ENCODE results near the gene WDR82.

WDR82 gene

DNA sequence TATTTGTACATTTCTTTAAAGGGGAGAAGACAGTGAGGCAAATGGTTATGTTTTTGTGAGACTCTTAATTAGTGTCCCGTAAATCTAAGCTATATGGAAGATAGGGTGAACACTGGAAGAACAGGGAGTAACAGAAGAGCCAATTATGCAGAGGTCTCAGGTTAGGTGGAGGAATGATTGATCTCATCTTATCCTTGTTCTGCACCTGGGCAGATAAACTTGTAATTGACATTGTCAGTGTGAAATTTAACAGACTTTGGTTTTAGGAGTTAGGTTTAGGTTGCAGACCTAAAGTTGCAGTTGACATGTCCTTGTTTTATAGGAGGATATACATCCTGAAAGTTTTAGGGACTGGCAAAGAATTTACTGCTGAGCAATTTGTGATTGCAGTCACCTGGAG lies 36.4 kb downstream of the WDR82 start:
- TF ChIP-seq ISL1 (CRISPR knock-in tag; IDR thresholded peaks at IDR 0.05) (no peak), ESRRG (CRISPR knock-in tag; IDR thresholded peaks at IDR 0.05) (no peak)
- ATAC-seq, result no peak

DNA sequence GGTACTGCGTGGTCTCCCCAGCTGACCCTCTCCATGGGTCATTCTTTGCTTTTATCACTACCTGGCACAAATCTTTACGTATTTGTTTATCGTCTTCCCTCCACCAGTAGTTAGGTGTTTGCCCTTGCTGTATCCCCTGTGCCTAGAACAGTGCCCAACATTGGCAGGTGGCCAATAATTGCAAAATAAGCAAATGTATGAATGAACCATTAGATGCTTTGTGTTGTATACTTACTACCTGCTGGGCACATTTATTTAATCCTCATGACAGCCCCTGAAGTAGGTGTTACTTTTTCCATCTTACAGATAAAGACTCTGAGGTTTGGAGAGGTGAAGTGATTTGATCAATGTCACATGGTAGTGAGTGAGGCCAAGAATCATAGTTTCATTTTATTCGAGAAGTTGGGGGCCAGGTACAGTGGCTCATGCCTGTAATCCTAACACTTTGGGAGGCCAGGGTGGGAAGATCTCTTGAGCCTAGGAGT lies 37.5 kb downstream of the WDR82 start:
- TF ChIP-seq, protein P1, sequence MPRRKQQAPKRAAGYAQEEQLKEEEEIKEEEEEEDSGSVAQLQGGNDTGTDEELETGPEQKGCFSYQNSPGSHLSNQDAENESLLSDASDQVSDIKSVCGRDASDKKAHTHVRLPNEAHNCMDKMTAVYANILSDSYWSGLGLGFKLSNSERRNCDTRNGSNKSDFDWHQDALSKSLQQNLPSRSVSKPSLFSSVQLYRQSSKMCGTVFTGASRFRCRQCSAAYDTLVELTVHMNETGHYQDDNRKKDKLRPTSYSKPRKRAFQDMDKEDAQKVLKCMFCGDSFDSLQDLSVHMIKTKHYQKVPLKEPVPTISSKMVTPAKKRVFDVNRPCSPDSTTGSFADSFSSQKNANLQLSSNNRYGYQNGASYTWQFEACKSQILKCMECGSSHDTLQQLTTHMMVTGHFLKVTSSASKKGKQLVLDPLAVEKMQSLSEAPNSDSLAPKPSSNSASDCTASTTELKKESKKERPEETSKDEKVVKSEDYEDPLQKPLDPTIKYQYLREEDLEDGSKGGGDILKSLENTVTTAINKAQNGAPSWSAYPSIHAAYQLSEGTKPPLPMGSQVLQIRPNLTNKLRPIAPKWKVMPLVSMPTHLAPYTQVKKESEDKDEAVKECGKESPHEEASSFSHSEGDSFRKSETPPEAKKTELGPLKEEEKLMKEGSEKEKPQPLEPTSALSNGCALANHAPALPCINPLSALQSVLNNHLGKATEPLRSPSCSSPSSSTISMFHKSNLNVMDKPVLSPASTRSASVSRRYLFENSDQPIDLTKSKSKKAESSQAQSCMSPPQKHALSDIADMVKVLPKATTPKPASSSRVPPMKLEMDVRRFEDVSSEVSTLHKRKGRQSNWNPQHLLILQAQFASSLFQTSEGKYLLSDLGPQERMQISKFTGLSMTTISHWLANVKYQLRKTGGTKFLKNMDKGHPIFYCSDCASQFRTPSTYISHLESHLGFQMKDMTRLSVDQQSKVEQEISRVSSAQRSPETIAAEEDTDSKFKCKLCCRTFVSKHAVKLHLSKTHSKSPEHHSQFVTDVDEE (CRISPR knock-in tag; IDR thresholded peaks at IDR 0.05), result peak; percentile 46; the same call in 1 of the 2 replicates
- TF ChIP-seq, protein P2, sequence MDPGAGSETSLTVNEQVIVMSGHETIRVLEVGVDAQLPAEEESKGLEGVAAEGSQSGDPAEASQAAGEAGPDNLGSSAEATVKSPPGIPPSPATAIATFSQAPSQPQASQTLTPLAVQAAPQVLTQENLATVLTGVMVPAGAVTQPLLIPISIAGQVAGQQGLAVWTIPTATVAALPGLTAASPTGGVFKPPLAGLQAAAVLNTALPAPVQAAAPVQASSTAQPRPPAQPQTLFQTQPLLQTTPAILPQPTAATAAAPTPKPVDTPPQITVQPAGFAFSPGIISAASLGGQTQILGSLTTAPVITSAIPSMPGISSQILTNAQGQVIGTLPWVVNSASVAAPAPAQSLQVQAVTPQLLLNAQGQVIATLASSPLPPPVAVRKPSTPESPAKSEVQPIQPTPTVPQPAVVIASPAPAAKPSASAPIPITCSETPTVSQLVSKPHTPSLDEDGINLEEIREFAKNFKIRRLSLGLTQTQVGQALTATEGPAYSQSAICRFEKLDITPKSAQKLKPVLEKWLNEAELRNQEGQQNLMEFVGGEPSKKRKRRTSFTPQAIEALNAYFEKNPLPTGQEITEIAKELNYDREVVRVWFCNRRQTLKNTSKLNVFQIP (CRISPR knock-in tag; IDR thresholded peaks at IDR 0.05; ENCODE audit: borderline replicate concordance, low read depth), result no peak
- no peak for TF ChIP-seq OSR1 (CRISPR knock-in tag; IDR thresholded peaks at IDR 0.05)
- ATAC-seq, result no peak

DNA sequence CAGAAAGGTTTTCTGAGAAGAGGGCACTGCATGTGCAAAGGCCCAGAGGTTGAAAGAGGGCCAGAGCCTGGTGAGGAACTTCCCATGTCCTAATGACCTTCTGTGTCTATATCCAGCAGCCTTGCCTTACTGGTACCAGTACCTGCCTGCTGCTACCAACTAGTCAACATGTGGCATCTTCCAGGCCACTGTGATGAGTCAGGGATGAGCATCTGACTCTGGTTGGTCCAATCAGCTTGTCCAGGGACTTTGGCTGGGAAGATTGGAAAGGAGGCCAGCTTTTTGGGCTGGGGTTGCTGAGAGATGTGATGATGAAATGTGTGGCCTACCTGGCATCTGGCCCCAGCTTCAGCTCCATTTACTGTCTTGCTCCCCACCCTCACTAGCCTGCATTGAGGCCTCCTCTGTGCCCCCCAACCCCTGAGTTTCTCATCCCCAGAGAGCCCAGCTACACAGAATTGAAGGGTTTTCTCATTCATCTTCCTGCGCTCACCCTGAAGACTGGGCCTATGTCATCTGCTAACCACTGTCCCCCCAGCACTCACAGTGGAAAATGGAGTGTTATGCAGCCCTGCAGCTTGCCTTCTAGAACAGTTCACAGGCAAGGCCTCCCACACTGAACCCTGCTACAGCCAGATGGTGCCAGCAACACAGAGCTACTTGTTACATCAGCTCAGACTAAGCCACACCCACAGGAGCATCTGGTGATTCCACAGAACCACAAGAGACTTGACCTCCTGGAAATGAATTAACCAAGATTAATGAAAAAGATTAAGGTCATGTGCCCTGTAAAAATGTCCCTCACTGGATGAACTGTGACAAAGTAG lies 38.2 kb downstream of the WDR82 start:
- TF ChIP-seq TCF4 (CRISPR knock-in tag; IDR thresholded peaks at IDR 0.05; ENCODE audit: borderline replicate concordance) (peak; percentile 76), CSDC2 (CRISPR knock-in tag; IDR thresholded peaks at IDR 0.05) (no peak)
- ATAC-seq, result peak; percentile 24

DNA sequence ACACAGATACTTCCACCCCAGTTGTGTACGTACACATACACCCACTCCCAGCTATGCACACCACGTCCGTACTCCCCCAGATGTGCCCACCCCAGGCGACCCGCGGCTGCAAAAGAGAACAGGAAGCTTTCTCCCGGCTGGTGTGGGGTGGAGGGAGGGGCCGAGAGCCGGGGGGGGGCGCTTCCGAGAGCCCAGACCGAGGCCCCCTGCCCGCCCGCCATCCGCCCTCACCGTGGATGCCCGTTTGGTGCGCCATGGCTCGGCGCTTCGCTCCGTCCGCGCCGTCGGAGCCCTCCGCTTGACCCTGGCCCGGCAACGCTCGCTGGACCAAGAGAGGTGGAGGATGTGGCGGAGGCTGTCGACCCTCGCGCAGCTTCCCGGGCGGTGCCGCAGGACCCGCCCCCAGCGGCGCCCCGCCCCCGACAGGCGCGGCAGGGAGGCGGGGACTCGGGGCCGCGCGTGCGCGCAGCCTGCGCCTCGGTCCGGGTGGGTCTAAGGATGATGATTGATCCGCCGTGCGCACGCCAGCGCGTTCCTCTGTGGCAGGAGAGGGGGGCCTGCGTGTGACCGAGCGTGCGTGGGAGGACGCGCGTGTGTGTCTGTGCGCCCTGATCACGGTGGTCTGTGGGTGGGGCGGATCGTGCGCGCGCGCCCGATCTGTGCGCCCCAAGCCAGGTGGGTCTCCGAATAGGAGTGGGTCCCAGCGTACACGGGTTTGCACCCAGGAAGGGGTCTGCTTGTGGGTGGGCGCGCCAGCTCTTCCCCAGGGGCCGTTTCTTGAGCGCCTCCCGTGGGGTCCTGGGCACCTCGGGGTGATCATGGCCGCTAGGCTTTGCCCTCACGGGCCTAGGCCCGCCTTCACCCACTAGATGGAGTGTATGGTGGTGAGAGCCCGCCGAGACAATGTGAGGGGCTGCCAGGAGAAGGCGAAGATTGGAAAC lies 39.4 kb downstream of the WDR82 start, which contains the start of gene TWF2:
TWF2 (minus strand) TSS at position 398 of the 941 bp plus-strand sequence; CDS start at position 256, 142 bp downstream.
- ATAC-seq, result peak; percentile 78
- no peak for TF ChIP-seq SNAI2 (CRISPR knock-in tag; IDR thresholded peaks at IDR 0.05)
- no peak for TF ChIP-seq BACH2 (CRISPR knock-in tag; IDR thresholded peaks at IDR 0.05; ENCODE audit: borderline replicate concordance)
- TF ChIP-seq ARNTL (CRISPR knock-in tag; IDR thresholded peaks at IDR 0.05; ENCODE audit: borderline replicate concordance, low read depth), result no peak
- no peak for TF ChIP-seq ZFP30 (CRISPR knock-in tag; IDR thresholded peaks at IDR 0.05)
- TF ChIP-seq, protein P3, sequence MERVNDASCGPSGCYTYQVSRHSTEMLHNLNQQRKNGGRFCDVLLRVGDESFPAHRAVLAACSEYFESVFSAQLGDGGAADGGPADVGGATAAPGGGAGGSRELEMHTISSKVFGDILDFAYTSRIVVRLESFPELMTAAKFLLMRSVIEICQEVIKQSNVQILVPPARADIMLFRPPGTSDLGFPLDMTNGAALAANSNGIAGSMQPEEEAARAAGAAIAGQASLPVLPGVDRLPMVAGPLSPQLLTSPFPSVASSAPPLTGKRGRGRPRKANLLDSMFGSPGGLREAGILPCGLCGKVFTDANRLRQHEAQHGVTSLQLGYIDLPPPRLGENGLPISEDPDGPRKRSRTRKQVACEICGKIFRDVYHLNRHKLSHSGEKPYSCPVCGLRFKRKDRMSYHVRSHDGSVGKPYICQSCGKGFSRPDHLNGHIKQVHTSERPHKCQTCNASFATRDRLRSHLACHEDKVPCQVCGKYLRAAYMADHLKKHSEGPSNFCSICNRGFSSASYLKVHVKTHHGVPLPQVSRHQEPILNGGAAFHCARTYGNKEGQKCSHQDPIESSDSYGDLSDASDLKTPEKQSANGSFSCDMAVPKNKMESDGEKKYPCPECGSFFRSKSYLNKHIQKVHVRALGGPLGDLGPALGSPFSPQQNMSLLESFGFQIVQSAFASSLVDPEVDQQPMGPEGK (CRISPR knock-in tag; IDR thresholded peaks at IDR 0.05; ENCODE audit: borderline replicate concordance), result peak; percentile 22; the same call in 1 of the 2 replicates

DNA sequence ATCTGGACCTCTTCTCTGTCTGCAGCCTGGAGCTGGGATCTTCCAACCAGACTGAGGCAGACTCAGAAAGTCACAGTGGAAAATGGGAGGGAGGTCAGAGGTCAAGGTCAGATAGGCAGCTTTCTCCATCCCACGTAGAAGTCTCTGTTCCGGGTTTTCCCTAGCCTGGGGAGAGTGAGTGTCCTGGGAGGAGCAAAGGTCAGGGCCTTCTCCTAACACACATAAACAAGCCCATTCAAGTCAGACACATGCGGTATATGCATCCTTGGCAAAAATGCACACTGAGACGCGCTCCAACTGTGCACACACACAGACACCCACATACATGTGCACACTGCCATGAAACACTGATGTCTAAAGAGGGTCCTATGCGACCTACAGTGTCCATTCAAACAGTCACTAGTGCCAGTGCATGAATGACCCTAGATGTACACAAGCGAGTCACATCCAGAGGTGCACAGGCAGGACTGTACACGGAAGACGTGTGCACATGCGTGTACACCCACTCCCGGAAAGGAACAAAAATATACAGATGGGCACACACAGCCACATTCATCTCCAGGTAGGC lies 40.2 kb downstream of the WDR82 start:
- TF ChIP-seq, protein P2 (CRISPR knock-in tag; IDR thresholded peaks at IDR 0.05; ENCODE audit: borderline replicate concordance, low read depth), result no peak
- TF ChIP-seq, protein P3 (CRISPR knock-in tag; IDR thresholded peaks at IDR 0.05; ENCODE audit: borderline replicate concordance), result no peak
- TF ChIP-seq ZFP30 (CRISPR knock-in tag; IDR thresholded peaks at IDR 0.05) (no peak), GLIS3 (CRISPR knock-in tag; IDR thresholded peaks at IDR 0.05) (no peak)
- ATAC-seq, result peak; percentile 4
